GM19023 (cell line): ENCODE measurements around the gene CRYGN.

Experiments
- ATAC-seq: cut with Tn5 transposase; IDR thresholded peaks from one replicate; pipeline ENCODE4 v1.9.1; 2021; ENCODE audit warnings: mild to moderate bottlenecking, moderate library complexity; ENCODE audit not compliant: unreplicated experiment

The CRYGN gene

DNA sequence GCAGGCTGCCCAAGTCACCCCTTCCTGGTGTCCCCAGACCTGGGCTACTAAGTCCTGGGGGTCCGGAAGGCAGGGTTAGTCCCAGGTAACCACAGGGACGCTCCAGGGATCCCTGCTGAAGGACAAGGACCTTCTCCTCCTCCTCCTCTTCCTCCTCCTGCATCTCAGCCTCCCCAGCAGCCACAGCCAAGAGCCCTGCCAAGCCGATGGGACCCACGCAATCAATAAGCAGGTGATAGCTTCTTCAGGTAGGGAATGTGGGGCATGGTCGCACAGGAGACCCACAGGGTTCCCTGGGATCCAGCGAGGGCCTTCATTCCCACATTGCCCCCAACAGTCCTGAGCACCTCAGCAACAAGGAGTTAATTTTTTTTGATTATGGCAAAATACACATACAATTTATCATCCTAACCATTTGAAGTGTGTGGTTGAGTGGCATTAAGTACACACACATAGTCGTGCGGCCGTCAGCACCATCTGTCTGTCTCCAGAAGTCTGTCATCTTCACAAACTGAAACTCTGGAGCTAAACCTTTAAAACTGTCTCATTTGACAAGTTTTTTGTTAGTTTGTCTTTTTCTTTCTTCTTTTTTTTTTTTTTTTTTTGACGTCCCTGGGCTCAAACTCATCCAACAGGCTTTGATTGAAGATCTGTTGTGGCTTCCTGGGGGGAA is 12.1 kb downstream of the CRYGN start:
- no peak for ATAC-seq

DNA sequence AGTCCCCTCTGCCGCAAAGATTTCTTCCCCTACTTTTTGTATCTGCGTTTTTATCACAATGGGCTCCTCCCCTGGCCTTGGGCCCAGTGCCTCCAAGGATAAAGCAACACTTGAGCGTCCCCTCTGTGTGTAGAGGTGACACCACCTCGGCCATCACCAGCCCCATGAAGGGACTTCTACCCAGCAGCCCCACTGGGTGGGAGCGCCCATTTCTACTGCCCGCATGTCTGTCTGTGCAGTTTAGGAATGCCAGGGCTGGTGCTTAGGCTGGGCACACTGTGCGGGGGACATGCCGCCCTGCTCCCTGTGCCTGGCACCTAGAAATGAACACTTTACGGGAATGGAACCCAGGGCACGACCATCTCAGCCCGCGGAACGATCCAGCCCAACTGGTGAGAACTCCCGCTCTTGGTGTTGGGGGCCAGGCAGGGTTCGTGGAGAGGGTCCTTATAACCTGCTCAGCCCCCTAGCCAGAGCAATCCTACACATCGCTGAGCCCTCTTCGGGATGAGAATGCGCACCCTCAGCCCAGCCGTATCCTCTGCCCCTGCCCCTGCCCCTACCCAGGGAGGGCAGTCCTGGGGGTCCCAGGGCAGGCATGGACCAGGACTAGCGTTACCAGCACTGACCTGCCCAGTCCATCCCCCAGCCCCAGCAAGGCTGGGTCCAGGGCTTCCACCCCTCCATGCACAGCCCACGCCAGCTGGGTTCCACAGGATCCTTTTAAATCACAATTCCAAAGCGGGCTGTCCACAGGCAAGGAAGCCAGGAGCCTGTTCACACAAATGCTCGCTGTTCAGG is 12.8 kb downstream of the CRYGN start:
- no peak for ATAC-seq

DNA sequence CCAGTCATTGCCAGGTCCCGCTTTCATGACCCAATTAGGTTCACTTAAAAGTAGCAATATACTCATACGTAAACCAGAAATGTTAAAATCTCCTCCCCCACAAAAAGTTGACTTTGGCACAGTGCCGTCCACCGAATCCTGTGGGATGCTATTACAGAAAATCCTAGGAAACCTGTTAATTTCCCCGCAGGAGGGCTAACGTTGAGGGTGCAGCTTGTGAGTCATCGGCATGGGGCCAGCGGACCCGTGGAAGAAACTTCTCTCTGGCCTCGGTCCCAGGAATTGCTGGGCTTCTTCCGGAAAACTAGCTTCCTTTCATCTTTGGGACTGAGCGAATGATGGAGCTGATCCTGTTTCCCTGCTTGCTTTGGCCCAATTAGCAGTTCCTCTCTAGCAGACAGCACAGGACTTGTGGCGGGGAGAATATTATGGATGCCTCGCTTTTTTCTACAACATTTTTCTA is 13.5 kb downstream of the CRYGN start:
- no peak for ATAC-seq

GRCh38 chr7:151425670-151426440 is 14.1 kb downstream of the CRYGN start:
- ATAC-seq: no peak

GRCh38 chr7:151424799-151425198 is 15.1 kb downstream of the CRYGN start:
- no peak for ATAC-seq

DNA sequence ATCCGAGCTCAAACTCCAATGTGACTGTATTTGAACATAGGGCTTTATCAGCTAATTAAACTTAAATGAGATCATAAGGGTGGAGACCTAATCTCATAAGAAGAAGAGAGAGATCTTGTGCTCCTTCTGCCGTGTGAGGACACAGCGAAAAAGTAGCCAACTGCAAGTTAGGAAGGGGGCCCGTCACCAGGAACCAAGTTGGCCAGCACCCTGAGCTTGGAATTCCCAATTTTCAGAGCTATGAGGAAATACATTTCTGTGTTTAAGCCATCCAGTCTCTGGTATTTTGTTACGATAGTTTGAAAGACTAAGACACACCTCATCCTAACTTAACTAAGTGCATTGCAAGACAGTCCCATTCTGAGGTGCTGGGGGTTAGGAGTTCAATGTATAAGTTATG is 16.0 kb downstream of the CRYGN start:
- no peak for ATAC-seq

GRCh38 chr7:151423226-151423625 is 16.7 kb downstream of the CRYGN start:
- no peak for ATAC-seq

- ATAC-seq: no peak
These were observed 17.7 kb downstream of the CRYGN start for GRCh38 chr7:151422212-151422611.

DNA sequence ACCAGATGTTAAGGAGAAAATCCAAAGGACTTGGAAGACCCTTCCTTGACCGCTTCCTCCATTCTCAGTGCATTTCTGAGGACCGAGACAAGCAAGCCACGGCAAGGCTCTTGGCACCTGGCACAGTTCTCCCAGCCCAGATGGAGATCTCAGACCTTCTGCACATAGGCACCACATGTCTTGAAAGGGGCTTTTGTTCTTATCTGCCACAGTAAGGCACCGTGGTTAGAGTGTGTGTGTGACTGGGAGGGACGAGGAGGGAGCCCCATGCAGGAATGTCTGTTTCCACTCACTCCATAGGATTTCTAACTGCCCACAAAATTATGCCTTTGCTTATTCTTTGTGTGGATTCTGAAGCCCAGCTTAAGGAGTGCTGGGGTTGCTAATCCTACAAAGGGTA is 19.8 kb downstream of the CRYGN start:
- ATAC-seq: no peak

DNA sequence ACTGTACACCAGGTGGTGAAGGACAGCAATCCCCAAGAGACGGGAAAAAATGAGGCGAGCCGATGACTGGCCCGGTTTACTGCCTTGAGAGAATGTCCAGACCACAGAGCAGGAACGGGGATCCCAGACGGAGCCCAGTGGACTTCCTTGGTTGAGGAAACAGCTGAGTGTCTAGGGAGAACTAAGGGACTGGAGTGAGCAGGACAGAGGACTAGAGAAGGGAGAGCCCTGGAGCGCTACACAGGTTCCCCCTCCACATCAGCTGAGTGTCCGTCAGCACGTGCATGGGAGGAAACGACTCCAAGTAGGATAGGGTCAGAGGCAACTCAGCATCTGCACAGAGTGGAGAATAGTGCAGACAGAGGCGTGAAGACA is 23.0 kb downstream of the CRYGN start:
- no peak for ATAC-seq

GRCh38 chr7:151416112-151416940 is 23.6 kb downstream of the CRYGN start:
- ATAC-seq: no peak

DNA sequence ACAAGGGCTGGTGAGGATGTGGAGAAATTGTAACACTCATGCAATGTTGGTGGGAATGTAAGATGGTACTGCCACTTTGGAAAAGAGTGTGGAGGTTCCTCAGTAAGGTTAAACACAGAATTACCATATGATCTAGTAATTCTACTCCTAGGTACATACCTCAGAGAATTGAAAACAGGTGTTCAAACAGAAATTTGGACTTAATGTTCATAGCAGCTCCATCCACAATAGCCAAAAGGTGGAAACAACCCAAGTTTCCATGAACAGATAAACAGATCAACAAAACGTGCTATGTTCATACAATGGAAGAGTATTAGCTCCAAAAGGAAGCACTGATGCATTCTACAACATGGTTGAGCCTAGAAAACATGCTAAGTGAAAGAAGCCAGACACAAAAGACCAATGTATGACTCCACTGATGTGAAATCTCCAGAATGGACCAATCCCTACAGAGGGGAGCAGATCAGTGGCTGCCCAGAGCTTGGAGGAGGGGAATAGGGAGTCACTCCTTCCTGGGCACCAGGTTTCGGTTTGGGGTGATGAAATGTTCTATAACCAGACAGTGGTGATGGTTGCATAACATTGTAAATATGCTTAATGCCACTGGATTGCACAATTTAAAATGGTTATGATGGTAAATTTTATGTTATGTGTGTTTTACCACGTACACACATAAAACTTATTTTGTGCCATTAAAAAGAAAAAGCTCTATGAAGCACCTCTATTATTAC is 24.4 kb downstream of the CRYGN start:
- ATAC-seq: no peak

GRCh38 chr7:151413241-151413640 is 26.7 kb downstream of the CRYGN start:
- ATAC-seq: no peak

DNA sequence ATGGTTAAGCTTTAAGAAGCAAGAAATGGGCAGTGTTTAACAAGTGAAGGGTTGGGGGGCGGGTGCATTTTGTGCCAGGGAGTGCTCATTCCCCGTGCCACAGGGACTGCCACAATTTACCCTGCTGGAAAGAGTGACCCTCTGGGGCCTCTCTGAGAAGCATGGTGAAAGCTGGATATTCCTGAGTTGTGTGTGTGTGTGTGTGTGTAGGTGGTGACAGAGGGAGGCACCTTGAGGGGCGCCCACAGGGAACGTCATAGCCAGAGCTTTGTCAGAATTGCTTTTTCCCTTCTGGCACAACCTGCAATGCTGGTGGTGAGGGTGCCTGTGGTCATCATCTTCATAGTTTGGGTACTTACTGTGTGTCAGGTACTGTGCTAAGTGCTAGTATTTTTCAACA is 27.6 kb downstream of the CRYGN start:
- no peak for ATAC-seq

GRCh38 chr7:151411551-151411950 is 28.4 kb downstream of the CRYGN start:
- no peak for ATAC-seq

- ATAC-seq: no peak
These were observed 29.2 kb downstream of the CRYGN start for GRCh38 chr7:151410405-151411390.

DNA sequence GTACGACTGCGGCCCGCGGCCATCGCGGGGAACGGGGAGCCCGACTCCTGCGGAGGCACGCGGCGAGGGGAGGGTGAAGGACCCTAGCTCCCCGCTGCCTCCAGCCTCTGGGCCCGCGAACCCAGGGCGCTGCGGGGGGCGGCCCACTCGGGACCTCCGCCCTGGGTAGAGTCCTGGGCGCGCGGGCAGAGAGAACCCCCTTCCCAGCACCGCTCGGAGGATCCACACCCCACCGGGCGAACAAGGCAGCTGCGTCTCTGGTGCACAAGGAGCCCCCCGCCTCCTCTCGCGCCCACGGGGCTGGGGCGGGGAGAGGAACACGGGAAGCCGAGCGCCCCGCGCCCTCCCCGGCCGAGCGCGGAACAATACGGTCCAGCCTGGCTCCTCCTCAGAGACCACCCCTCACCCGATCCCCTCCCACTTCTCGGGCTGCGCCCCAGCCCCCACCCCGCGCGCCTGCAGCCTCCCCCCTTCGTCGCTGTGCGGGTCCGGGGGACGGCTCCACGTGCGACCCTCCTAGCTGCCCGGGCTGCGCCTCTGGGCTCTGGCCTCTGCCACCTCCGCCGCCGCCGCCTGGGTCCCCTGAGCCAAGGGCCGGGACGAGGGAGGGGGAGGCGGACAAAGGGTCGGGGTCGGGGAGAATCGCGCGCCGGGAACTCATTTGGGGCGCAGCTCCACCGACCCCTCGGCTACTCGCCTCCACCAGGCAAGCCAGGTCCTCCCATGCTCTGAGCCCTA is 30.1 kb downstream of the CRYGN start, which contains the start of gene WDR86:
WDR86 (minus strand) TSS at position 372 of the 738 bp plus-strand sequence. CDS start 449 bp downstream, outside the sequence.
- ATAC-seq: no peak
